ENCODE measurements around the gene PDE4D.
"Not testable (repeated sequence)": the region's sequence is repeated elsewhere in the genome, so short reads cannot be mapped to it uniquely, and the experiment has no call there.

The PDE4D gene

DNA sequence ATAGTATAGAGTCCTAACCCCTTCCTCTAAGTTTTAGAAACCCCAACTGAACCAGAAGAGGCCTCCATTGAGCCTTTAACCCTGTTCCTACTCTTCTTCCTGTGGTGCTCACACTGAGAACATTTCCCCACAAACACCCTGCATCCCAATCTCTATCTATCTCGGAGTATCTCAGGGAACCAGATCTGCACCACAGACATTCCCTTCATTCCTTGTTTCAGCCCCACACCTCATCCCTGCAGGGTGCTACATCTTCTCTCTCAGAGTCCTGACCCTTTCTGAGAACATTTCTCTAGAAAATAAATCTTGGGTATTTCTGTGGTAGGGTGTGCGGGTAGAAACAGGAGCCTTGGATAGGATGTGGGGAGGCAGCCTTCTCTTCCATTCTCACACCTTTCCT lies 507.8 kb downstream of the PDE4D start:
- no peaks in the 10 kb centered on the region for H3K36me3 ChIP-seq (ENCODE audit: control insufficient read depth in 1 of 2, insufficient read depth in 2 of 2, low read length in 2 of 2)
- no peaks in the 10 kb centered on the region for H3K27me3 ChIP-seq (ENCODE audit: control insufficient read depth in 1 of 2, insufficient read depth in 2 of 2, low read length in 2 of 2)
- no peaks in the 10 kb centered on the region for H3K9me3 ChIP-seq (ENCODE audit: control insufficient read depth in 1 of 2, low read length in 2 of 2)
- no peak overlapping the region for H3K4me3 ChIP-seq (ENCODE audit: low read depth in 1 of 2, low read length in 2 of 2)
- no peak overlapping the region for H3K27ac ChIP-seq (ENCODE audit: low read depth, low read length)
- H3K9ac ChIP-seq (ENCODE audit: low read depth in 1 of 2, low read length in 2 of 2) = no peak overlapping the region
- H3K4me1 ChIP-seq (ENCODE audit: control insufficient read depth in 1 of 2, insufficient read depth in 2 of 2, low read length in 2 of 2) = peaks cover 0 to 2% of the 10 kb centered on the region in 2 donors

DNA sequence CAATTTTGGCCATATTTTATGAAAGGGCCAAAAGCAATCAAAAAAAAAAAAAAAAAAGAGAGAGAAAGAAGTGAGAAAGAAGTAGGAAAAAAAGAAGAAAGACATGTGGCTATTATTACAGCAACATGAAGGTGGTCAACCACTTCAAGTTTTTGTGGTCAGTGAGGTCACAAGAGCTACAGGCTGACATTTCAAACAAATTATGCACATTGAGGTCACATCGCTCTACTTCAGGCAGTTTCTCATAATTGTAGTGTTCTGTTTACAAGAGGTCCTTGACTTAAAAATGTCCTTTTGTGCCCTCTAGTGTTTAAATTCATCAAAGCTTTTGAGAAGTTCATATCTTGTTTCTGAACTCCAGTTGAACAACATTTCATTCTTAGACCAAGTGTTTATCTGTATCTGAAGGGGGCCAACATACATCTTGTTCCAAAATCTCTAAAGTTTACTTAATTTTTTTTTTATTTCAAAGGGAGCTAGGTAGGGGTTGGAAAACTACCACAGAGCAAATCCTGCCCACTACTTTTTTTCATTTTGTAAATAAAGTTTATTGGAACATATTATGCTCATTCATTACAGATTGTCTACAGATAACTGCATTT lies 513.1 kb downstream of the PDE4D start:
- H3K9ac ChIP-seq (ENCODE audit: low read depth in 1 of 2, low read length in 2 of 2) = no peak overlapping the region
- no peak overlapping the region for H3K27ac ChIP-seq (ENCODE audit: low read depth, low read length)
- H3K9me3 ChIP-seq (ENCODE audit: control insufficient read depth in 1 of 2, low read length in 2 of 2) = no peaks in the 10 kb centered on the region
- no peaks in the 10 kb centered on the region for H3K27me3 ChIP-seq (ENCODE audit: control insufficient read depth in 1 of 2, insufficient read depth in 2 of 2, low read length in 2 of 2)
- H3K36me3 ChIP-seq (ENCODE audit: control insufficient read depth in 1 of 2, insufficient read depth in 2 of 2, low read length in 2 of 2) = no peaks in the 10 kb centered on the region
- H3K4me3 ChIP-seq (ENCODE audit: low read depth in 1 of 2, low read length in 2 of 2) = no peak overlapping the region
- H3K4me1 ChIP-seq (ENCODE audit: control insufficient read depth in 1 of 2, insufficient read depth in 2 of 2, low read length in 2 of 2) = no peaks in the 10 kb centered on the region

DNA sequence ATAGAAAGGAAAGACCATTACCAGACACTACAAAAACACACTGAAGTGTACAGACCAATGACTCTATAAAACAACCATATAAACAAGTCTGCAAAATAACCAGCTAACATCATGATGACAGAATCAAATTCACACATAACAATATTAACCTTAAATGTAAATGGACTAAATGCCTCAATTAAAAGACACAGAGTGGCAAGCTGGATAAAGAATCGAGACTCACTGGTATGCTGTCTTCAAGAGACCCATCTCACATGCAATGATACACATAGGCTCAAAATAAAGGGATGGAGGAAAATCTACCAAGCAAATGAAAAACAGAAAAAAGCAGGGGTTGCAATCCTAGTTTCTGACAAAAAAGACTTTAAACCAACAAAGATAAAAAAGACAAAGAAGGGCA lies 519.5 kb downstream of the PDE4D start:
- H3K27me3 ChIP-seq (ENCODE audit: control insufficient read depth in 1 of 2, insufficient read depth in 2 of 2, low read length in 2 of 2); H3K4me1 ChIP-seq (ENCODE audit: control insufficient read depth in 1 of 2, insufficient read depth in 2 of 2, low read length in 2 of 2); H3K27ac ChIP-seq (ENCODE audit: low read depth, low read length); H3K4me3 ChIP-seq (ENCODE audit: low read depth in 1 of 2, low read length in 2 of 2); H3K36me3 ChIP-seq (ENCODE audit: control insufficient read depth in 1 of 2, insufficient read depth in 2 of 2, low read length in 2 of 2); H3K9ac ChIP-seq (ENCODE audit: low read depth in 1 of 2, low read length in 2 of 2): not testable (repeated sequence)
- H3K9me3 ChIP-seq (ENCODE audit: control insufficient read depth in 1 of 2, low read length in 2 of 2) = peaks cover 0 to 15% of the 10 kb centered on the region in 2 donors

DNA sequence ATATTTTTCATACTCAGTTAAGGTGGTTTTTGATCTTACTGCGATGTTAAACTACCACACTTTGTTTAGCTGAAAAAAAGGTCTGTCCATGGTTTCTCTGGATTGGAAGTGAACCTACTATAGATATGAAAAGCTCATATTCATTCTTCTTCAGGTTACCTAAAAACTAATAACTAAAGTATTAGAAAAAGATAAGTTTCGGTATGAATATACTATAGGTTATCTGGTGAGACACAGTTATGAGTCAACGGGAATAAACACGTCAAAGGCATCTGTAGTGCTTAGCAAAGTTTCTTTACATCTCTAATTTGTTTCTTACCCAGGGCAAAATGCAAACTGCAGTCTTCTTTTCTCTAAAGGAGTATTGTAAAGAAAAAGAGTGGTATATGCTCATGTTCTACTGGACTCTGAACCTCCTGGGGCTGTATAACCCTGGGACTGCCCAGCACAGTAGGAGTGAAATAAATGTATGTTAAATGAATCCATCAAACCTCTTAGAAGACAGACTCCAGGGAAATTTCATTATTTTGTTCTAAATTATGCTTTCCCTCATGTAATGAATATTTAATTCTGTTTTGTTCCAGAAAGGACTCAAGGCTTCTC lies 521.9 kb downstream of the PDE4D start:
- H3K36me3 ChIP-seq (ENCODE audit: control insufficient read depth in 1 of 2, insufficient read depth in 2 of 2, low read length in 2 of 2) = no peaks in the 10 kb centered on the region
- H3K27ac ChIP-seq (ENCODE audit: low read depth, low read length) = no peak overlapping the region
- no peaks in the 10 kb centered on the region for H3K27me3 ChIP-seq (ENCODE audit: control insufficient read depth in 1 of 2, insufficient read depth in 2 of 2, low read length in 2 of 2)
- H3K9ac ChIP-seq (ENCODE audit: low read depth in 1 of 2, low read length in 2 of 2) = no peak overlapping the region
- H3K4me3 ChIP-seq (ENCODE audit: low read depth in 1 of 2, low read length in 2 of 2) = no peak overlapping the region
- H3K9me3 ChIP-seq (ENCODE audit: control insufficient read depth in 1 of 2, low read length in 2 of 2) = peaks cover 0 to 15% of the 10 kb centered on the region in 2 donors
- no peaks in the 10 kb centered on the region for H3K4me1 ChIP-seq (ENCODE audit: control insufficient read depth in 1 of 2, insufficient read depth in 2 of 2, low read length in 2 of 2)

DNA sequence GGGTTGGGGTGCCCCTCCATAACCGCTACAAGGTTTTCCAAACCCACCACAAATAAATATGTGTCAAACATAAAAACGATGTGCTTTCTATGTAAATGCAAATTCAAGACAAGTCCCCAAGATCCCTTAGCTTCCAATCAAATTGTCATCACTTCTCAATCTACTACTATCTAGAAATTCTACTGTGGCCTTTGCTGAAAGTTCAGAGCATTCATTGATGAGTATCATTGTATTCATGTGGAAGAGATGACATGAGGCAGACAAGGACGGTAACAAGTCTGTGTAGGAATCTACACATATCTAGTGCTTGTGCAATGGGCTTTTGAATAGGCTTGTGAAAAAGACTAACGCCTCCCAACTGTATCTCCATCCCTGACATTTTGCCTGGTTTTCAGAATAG lies 524.6 kb downstream of the PDE4D start:
- no peak overlapping the region for H3K4me3 ChIP-seq (ENCODE audit: low read depth in 1 of 2, low read length in 2 of 2)
- H3K36me3 ChIP-seq (ENCODE audit: control insufficient read depth in 1 of 2, insufficient read depth in 2 of 2, low read length in 2 of 2) = no peaks in the 10 kb centered on the region
- no peaks in the 10 kb centered on the region for H3K4me1 ChIP-seq (ENCODE audit: control insufficient read depth in 1 of 2, insufficient read depth in 2 of 2, low read length in 2 of 2)
- no peak overlapping the region for H3K9ac ChIP-seq (ENCODE audit: low read depth in 1 of 2, low read length in 2 of 2)
- H3K27ac ChIP-seq (ENCODE audit: low read depth, low read length) = no peak overlapping the region
- H3K9me3 ChIP-seq (ENCODE audit: control insufficient read depth in 1 of 2, low read length in 2 of 2) = peaks cover 0 to 4% of the 10 kb centered on the region in 2 donors
- no peaks in the 10 kb centered on the region for H3K27me3 ChIP-seq (ENCODE audit: control insufficient read depth in 1 of 2, insufficient read depth in 2 of 2, low read length in 2 of 2)

DNA sequence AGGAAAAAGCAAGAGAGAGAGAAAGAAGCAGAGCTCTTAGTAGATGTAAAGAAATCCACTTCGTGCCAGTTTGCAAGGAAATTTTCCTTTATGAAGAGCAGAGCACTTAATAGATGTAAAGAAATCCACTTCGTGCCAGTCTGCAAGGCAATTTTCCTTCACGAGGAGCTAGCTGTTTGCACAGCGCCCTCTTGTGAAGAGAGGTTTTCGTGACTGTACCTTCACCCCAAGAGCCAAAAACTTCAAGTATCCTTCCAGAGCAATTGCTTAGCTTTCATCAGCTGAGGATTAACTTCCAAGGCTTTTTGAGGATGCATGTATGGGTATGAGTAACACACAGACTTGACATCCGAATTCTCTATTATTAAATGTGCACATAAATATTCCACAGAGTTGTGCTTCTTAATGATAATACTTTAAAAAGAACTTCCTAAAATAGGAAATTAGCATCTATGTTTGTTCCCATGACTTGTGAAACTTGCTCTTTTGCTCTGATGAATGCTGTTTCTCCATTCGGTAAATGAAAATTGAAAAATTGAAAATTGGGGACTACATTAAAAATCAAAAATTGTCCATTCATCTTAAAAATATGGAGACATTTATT lies 525.6 kb downstream of the PDE4D start:
- H3K27ac ChIP-seq (ENCODE audit: low read depth, low read length) = no peak overlapping the region
- H3K9ac ChIP-seq (ENCODE audit: low read depth in 1 of 2, low read length in 2 of 2) = no peak overlapping the region
- no peaks in the 10 kb centered on the region for H3K27me3 ChIP-seq (ENCODE audit: control insufficient read depth in 1 of 2, insufficient read depth in 2 of 2, low read length in 2 of 2)
- no peak overlapping the region for H3K4me3 ChIP-seq (ENCODE audit: low read depth in 1 of 2, low read length in 2 of 2)
- H3K9me3 ChIP-seq (ENCODE audit: control insufficient read depth in 1 of 2, low read length in 2 of 2) = no peaks in the 10 kb centered on the region
- H3K4me1 ChIP-seq (ENCODE audit: control insufficient read depth in 1 of 2, insufficient read depth in 2 of 2, low read length in 2 of 2) = no peaks in the 10 kb centered on the region
- no peaks in the 10 kb centered on the region for H3K36me3 ChIP-seq (ENCODE audit: control insufficient read depth in 1 of 2, insufficient read depth in 2 of 2, low read length in 2 of 2)

DNA sequence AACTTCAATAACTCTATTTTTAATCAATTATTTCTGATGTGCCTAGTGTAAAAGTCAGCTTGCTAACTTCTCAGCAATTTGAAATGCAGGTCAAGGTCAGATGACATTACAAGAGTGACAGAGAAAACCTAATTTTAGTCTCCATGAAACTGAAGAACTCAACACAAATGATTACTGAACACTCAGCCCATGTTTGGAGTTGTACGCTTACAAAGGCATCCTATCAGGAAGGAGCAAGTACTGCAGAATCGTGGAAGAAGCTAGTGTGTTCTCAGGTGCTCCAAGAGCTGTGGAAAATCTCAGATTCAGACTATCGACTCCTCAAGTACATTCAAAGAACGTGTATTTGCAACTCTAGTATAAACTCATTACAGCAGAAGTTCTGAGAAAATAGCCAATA lies 526.7 kb downstream of the PDE4D start:
- no peaks in the 10 kb centered on the region for H3K27me3 ChIP-seq (ENCODE audit: control insufficient read depth in 1 of 2, insufficient read depth in 2 of 2, low read length in 2 of 2)
- H3K27ac ChIP-seq (ENCODE audit: low read depth, low read length) = no peak overlapping the region
- H3K9ac ChIP-seq (ENCODE audit: low read depth in 1 of 2, low read length in 2 of 2) = no peak overlapping the region
- H3K9me3 ChIP-seq (ENCODE audit: control insufficient read depth in 1 of 2, low read length in 2 of 2) = no peaks in the 10 kb centered on the region
- H3K36me3 ChIP-seq (ENCODE audit: control insufficient read depth in 1 of 2, insufficient read depth in 2 of 2, low read length in 2 of 2) = no peaks in the 10 kb centered on the region
- H3K4me3 ChIP-seq (ENCODE audit: low read depth in 1 of 2, low read length in 2 of 2) = no peak overlapping the region
- H3K4me1 ChIP-seq (ENCODE audit: control insufficient read depth in 1 of 2, insufficient read depth in 2 of 2, low read length in 2 of 2) = no peaks in the 10 kb centered on the region

DNA sequence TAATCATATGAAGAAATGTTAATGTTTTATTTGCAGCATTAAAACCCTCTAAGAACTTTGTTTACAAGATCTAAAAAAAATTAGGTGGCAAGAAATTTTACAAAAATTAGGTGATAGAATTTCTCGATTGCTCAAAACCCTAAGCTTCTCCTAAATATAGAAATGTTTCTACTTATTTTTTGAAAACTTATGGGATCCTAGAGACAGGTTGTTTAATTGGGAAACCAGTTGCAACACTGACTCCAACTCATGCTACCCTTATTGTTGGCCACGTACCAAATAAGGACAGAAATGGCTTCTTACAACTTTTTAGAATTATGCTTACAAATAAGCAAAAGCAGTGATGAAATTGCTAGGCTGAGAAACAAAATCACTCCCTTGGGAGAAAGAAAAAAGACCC lies 531.1 kb downstream of the PDE4D start:
- peaks cover 0 to 11% of the 10 kb centered on the region in 2 donors for H3K4me1 ChIP-seq (ENCODE audit: control insufficient read depth in 1 of 2, insufficient read depth in 2 of 2, low read length in 2 of 2)
- H3K4me3 ChIP-seq (ENCODE audit: low read depth in 1 of 2, low read length in 2 of 2) = no peak overlapping the region
- H3K27me3 ChIP-seq (ENCODE audit: control insufficient read depth in 1 of 2, insufficient read depth in 2 of 2, low read length in 2 of 2) = no peaks in the 10 kb centered on the region
- no peaks in the 10 kb centered on the region for H3K9me3 ChIP-seq (ENCODE audit: control insufficient read depth in 1 of 2, low read length in 2 of 2)
- H3K9ac ChIP-seq (ENCODE audit: low read depth in 1 of 2, low read length in 2 of 2) = no peak overlapping the region
- no peak overlapping the region for H3K27ac ChIP-seq (ENCODE audit: low read depth, low read length)
- no peaks in the 10 kb centered on the region for H3K36me3 ChIP-seq (ENCODE audit: control insufficient read depth in 1 of 2, insufficient read depth in 2 of 2, low read length in 2 of 2)

DNA sequence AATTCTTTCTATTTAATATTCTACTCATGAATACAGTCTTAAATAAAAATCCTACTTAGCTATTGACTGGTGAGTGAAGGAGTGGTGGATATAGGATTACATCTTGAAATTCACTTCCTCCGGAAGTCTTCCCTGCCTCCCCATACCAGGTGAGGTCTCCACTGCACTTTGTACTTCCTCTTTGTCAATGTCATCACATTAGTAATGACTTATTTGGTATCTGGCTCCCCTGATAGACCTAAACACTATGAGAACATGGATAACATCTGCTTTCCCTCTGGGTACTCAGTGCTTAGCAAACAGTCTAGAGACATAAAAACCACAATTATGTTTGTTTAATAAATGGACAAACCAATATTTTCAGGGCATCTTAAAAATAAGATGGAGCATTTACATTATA lies 532.1 kb downstream of the PDE4D start:
- Histone ChIP-seq H3K4me3 (ENCODE audit: low read depth in 1 of 2, low read length in 2 of 2) (no peak overlapping the region), H3K27me3 (ENCODE audit: control insufficient read depth in 1 of 2, insufficient read depth in 2 of 2, low read length in 2 of 2) (no peaks in the 10 kb centered on the region), H3K9me3 (ENCODE audit: control insufficient read depth in 1 of 2, low read length in 2 of 2) (no peaks in the 10 kb centered on the region), H3K27ac (ENCODE audit: low read depth, low read length) (no peak overlapping the region), H3K9ac (ENCODE audit: low read depth in 1 of 2, low read length in 2 of 2) (no peak overlapping the region), H3K4me1 (ENCODE audit: control insufficient read depth in 1 of 2, insufficient read depth in 2 of 2, low read length in 2 of 2) (peaks cover 4 to 11% of the 10 kb centered on the region in 2 donors), H3K36me3 (ENCODE audit: control insufficient read depth in 1 of 2, insufficient read depth in 2 of 2, low read length in 2 of 2) (no peaks in the 10 kb centered on the region)

DNA sequence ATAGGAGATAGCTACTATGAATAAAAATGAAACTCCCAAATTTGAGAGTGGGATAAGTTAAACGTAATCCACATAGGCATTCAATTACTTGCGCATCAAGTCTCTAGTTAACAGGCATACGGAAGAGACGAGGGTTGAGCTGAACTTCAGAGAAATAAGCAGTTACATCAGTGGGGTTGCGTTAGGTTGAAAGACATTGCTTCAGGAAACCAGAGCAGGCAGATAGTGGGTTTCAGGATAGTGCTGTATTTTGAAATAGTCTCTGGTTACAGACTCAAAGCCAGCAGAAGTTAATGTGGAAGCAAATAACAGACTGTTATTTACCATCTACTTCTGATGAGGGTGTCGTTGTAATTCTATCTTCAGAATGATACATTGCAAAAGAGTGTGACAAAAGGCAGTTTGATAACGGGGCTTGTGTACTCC lies 533.4 kb downstream of the PDE4D start:
- no peaks in the 10 kb centered on the region for H3K36me3 ChIP-seq (ENCODE audit: control insufficient read depth in 1 of 2, insufficient read depth in 2 of 2, low read length in 2 of 2)
- H3K9ac ChIP-seq (ENCODE audit: low read depth in 1 of 2, low read length in 2 of 2) = no peak overlapping the region
- H3K27me3 ChIP-seq (ENCODE audit: control insufficient read depth in 1 of 2, insufficient read depth in 2 of 2, low read length in 2 of 2) = no peaks in the 10 kb centered on the region
- H3K4me3 ChIP-seq (ENCODE audit: low read depth in 1 of 2, low read length in 2 of 2) = no peak overlapping the region
- H3K27ac ChIP-seq (ENCODE audit: low read depth, low read length) = no peak overlapping the region
- H3K9me3 ChIP-seq (ENCODE audit: control insufficient read depth in 1 of 2, low read length in 2 of 2) = no peaks in the 10 kb centered on the region
- H3K4me1 ChIP-seq (ENCODE audit: control insufficient read depth in 1 of 2, insufficient read depth in 2 of 2, low read length in 2 of 2) = peaks cover 4 to 11% of the 10 kb centered on the region in 2 donors

Data from duodenal mucosa (tissue), 2 donors.